Neuronal stem cell (in vitro differentiated cells): ENCODE data around the gene POLR1C.

ENCODE experiments used
- DNase-seq: peaks from one replicate; pipeline ENCODE4 v3.0.0-alpha.2; 2013; ENCODE audit warnings: low spot score
- H2AFZ ChIP-seq: one replicate; pipeline ENCODE4 v1.6.1; 2013; ENCODE audit warnings: mild to moderate bottlenecking, low read length, inconsistent platforms
- H2AK5ac ChIP-seq: 2 replicates; pipeline ENCODE4 v1.6.1; 2013; ENCODE audit warnings: low read depth, mild to moderate bottlenecking, inconsistent platforms, low read length, moderate library complexity, mixed read lengths
- H2BK120ac ChIP-seq: 2 replicates; pipeline ENCODE4 v1.6.1; 2013; ENCODE audit warnings: low read depth, mild to moderate bottlenecking, inconsistent platforms, low read length, moderate library complexity, mixed read lengths
- H2BK12ac ChIP-seq: one replicate; pipeline ENCODE4 v1.6.1; 2013; ENCODE audit warnings: low read length, inconsistent platforms
- H2BK15ac ChIP-seq: 2 replicates; pipeline ENCODE4 v1.6.1; 2013; ENCODE audit warnings: mild to moderate bottlenecking, low read length, inconsistent platforms, mixed read lengths
- H2BK5ac ChIP-seq: one replicate; pipeline ENCODE4 v1.6.1; 2013; ENCODE audit warnings: inconsistent platforms, mild to moderate bottlenecking, low read length, moderate library complexity
- H3K14ac ChIP-seq: one replicate; pipeline ENCODE4 v1.6.1; 2013; ENCODE audit warnings: low read length, inconsistent platforms
- H3K18ac ChIP-seq: 2 replicates; pipeline ENCODE4 v1.6.1; 2013; ENCODE audit warnings: low read length, inconsistent platforms
- H3K23ac ChIP-seq: 2 replicates; pipeline ENCODE4 v1.6.1; 2013; ENCODE audit warnings: low read depth, mild to moderate bottlenecking, mixed read lengths, low read length, inconsistent platforms; ENCODE audit not compliant: poor library complexity
- H3K27ac ChIP-seq: replicated peaks from 3 replicates; pipeline ENCODE4 v1.5.1; 2013; ENCODE audit warnings: low read length, inconsistent platforms
- H3K27me3 ChIP-seq, 3 experiments: 2 replicates each; pipeline ENCODE4 v1.6.1; 2013; ENCODE audit warnings: low read length in 3 of 3, mild to moderate bottlenecking in 2 of 3, inconsistent platforms in 1 of 3, low read depth in 1 of 3, mixed read lengths in 1 of 3, moderate library complexity in 1 of 3; ENCODE audit not compliant: control insufficient read depth in 3 of 3, insufficient read depth in 3 of 3
- H3K36me3 ChIP-seq, 2 donors: replicated peaks in 1 of 2; 2 replicates each; pipeline ENCODE4 v1.6.1; 2013; ENCODE audit warnings: low read length in 2 of 2; ENCODE audit not compliant: control insufficient read depth in 2 of 2, insufficient read depth in 2 of 2
- H3K4ac ChIP-seq: 2 replicates; pipeline ENCODE4 v1.6.1; 2013; ENCODE audit warnings: inconsistent platforms, mild to moderate bottlenecking, low read length, moderate library complexity
- H3K4me1 ChIP-seq, 2 donors: 1 replicate in 1 of 2; 2 replicates in 1 of 2; pipeline ENCODE4 v1.6.1; 2013; ENCODE audit warnings: low read length in 2 of 2, low read depth in 1 of 2; ENCODE audit not compliant: control insufficient read depth in 2 of 2, insufficient read depth in 1 of 2
- H3K4me2 ChIP-seq: one replicate; pipeline ENCODE4 v1.6.1; 2013; ENCODE audit warnings: mild to moderate bottlenecking, low read length, inconsistent platforms; ENCODE audit not compliant: insufficient read depth, poor library complexity, severe bottlenecking
- H3K4me3 ChIP-seq, 2 donors: 2 replicates each; pipeline ENCODE4 v1.5.1; 2013; ENCODE audit warnings: low read length in 2 of 2, mild to moderate bottlenecking in 2 of 2, inconsistent platforms in 1 of 2, moderate library complexity in 1 of 2
- H3K79me1 ChIP-seq: one replicate; pipeline ENCODE4 v1.6.1; 2013; ENCODE audit warnings: low read depth, mild to moderate bottlenecking, inconsistent platforms, low read length, moderate library complexity
- H3K9ac ChIP-seq: one replicate; pipeline ENCODE4 v1.6.1; 2013; ENCODE audit warnings: mild to moderate bottlenecking, low read depth, low read length, inconsistent platforms; ENCODE audit not compliant: poor library complexity
- H3K9me3 ChIP-seq, 2 donors: replicated peaks in 1 of 2; 2 replicates each; pipeline versions ENCODE3 to v1.6.1; 2013; ENCODE audit warnings: low read length in 2 of 2, mild to moderate bottlenecking in 2 of 2, inconsistent platforms in 1 of 2, low read depth in 1 of 2, mixed read lengths in 1 of 2, moderate library complexity in 1 of 2; ENCODE audit not compliant: control insufficient read depth in 2 of 2, insufficient read depth in 1 of 2
- H4K8ac ChIP-seq: one replicate; pipeline ENCODE4 v1.6.1; 2013; ENCODE audit warnings: low read depth, mild to moderate bottlenecking, inconsistent platforms, low read length, moderate library complexity
- H4K91ac ChIP-seq: one replicate; pipeline ENCODE4 v1.6.1; 2013; ENCODE audit warnings: low read length, low read depth, mild to moderate bottlenecking, inconsistent platforms; ENCODE audit not compliant: poor library complexity
- WGBS, 2 donors: extraction: QIAGEN DNeasy Blood & Tissue Kit; methylation state at CpG; one replicate each; pipeline ENCODE4 v1.1.7; 2013; ENCODE audit warnings: missing lambda C conversion rate in 2 of 2, mixed read lengths in 1 of 2; ENCODE audit not compliant: insufficient read length in 2 of 2, insufficient replicate concordance in 1 of 2; ENCODE audit errors: extremely low coverage in 2 of 2; 5-methylcytosine and 5-hydroxymethylcytosine counted together

POLR1C gene

DNA sequence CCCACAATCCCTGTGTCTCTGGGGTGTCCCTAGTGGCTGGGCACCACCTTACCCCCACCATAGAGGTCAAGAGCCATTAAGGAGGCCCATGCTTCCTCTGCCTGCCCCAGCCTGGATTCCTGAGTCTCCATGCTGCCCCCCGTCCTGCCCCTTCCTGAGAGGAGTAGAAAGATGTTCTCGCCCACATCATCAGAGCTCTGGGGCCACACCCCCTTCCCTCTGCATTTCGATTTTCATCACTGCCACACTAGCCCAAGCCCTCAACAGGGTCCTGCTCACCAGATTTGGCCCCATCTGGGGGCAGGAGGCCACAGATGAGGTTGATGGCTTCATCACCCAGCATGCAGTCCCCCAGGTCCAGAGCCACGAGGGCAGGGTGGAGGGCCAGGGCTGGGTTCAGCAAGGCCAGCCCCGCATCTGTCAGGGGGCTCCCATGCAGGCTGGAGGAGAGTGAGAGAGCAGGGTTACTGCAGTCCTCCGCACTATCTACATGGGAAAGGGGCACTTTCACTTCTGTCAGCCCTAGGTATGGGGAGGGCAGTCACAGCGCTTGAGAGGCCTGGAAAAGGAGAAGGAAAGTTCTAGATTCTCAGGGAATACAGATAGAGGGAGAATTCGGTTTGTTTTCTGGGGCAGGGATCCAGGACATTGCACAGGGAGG, 8.3 kb upstream of the POLR1C start:
- no peak overlapping the region for H4K8ac ChIP-seq
- no peak overlapping the region for H3K9ac ChIP-seq
- H2BK120ac ChIP-seq: no peak overlapping the region
- peaks cover 7 to 17% (median 9%) of the 10 kb centered on the region in 3 experiments for H3K27me3 ChIP-seq
- peak overlapping the region; percentile 47 for H2AK5ac ChIP-seq
- no peak overlapping the region for H4K91ac ChIP-seq
- peaks cover 0 to 1% of the 10 kb centered on the region in 2 donors for H3K9me3 ChIP-seq
- peak overlapping the region; percentile 86 for H3K23ac ChIP-seq
- no peak overlapping the region for H3K4ac ChIP-seq
- H2BK15ac ChIP-seq: no peak overlapping the region
- H3K4me2 ChIP-seq: no peak overlapping the region
- H2AFZ ChIP-seq: no peak overlapping the region
- no peak overlapping the region for H3K27ac ChIP-seq
- H3K79me1 ChIP-seq: no peaks in the 10 kb centered on the region
- H3K4me3 ChIP-seq: no peak overlapping the region
- H3K14ac ChIP-seq: no peak overlapping the region
- no CpG with 5 or more reads among the region's 8 CpGs for WGBS, 2 donors
- DNase-seq: no peak
- H3K4me1 ChIP-seq: peaks cover 8 to 12% of the 10 kb centered on the region in 2 donors
- no peak overlapping the region for H3K18ac ChIP-seq
- peaks cover 36 to 57% of the 10 kb centered on the region in 2 donors for H3K36me3 ChIP-seq
- peak overlapping the region; percentile 20 for H2BK5ac ChIP-seq
- no peak overlapping the region for H2BK12ac ChIP-seq

DNA sequence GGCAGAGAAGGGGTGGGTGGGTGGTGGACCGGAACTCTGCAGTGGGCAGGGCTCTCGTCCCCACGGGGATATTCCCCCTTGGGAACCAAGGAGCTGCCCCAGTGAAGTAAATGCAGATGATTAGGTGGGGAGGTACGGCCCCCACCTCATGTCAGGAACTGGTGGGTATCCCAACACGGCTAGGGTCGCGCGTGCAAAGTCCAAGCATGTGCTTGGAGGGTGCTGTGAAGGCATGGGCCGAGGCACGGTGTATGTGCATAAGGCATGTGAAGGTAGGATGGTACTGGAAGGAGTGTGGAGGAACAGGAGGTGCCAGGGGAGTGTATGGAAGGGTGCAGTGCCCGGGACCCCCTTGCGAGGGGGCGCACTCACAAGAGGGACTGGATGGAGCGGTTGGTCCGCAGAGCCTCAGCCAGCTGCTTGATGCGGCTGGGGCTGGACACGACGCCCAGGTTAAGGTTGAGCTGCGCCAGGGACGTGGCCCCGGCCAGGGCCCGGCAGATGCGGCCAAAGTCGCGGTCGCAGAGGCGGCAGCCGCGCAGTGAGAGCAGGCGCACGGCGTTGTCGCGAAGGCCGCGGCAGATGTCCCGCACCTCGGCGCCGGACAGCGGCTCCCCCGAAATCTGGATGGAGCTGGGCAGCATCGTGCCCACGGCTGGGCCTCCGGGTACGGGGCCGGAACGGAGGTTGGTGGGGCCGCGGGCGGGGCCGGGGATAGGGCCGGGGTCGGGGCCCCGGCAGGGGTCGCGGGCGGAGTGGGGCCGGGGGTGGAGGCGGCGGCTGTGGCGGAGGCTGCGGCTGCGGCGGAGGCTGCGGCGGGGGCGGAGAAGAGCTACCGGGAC, 7.5 kb upstream of the POLR1C start:
- Histone ChIP-seq H2AK5ac (peak overlapping the region; percentile 47), H3K14ac (peak overlapping the region; percentile 25), H2BK15ac (no peak overlapping the region), H2AFZ (peak overlapping the region; percentile 96), H2BK120ac (no peak overlapping the region), H3K18ac (peak overlapping the region; percentile 78), H3K27me3 (peaks cover 7 to 17% (median 9%) of the 10 kb centered on the region in 3 experiments), H3K27ac (no peak overlapping the region), H3K9me3 (no peaks in the 10 kb centered on the region), H3K4me1 (peaks cover 8 to 12% of the 10 kb centered on the region in 2 donors), H2BK5ac (peak overlapping the region; percentile 20), H3K9ac (peak overlapping the region; percentile 92), H3K4me2 (peak overlapping the region; percentile 98), H4K8ac (no peak overlapping the region), H2BK12ac (peak overlapping the region; percentile 46), H3K36me3 (peaks cover 37 to 58% of the 10 kb centered on the region in 2 donors), H3K23ac (peak overlapping the region; percentile 90), H3K4me3 (peak overlapping the region; percentile 48 to 81), H4K91ac (no peak overlapping the region), H3K4ac (no peak overlapping the region), H3K79me1 (no peaks in the 10 kb centered on the region)
- no CpG with 5 or more reads among the region's 69 CpGs for WGBS, 2 donors
- no peak for DNase-seq

DNA sequence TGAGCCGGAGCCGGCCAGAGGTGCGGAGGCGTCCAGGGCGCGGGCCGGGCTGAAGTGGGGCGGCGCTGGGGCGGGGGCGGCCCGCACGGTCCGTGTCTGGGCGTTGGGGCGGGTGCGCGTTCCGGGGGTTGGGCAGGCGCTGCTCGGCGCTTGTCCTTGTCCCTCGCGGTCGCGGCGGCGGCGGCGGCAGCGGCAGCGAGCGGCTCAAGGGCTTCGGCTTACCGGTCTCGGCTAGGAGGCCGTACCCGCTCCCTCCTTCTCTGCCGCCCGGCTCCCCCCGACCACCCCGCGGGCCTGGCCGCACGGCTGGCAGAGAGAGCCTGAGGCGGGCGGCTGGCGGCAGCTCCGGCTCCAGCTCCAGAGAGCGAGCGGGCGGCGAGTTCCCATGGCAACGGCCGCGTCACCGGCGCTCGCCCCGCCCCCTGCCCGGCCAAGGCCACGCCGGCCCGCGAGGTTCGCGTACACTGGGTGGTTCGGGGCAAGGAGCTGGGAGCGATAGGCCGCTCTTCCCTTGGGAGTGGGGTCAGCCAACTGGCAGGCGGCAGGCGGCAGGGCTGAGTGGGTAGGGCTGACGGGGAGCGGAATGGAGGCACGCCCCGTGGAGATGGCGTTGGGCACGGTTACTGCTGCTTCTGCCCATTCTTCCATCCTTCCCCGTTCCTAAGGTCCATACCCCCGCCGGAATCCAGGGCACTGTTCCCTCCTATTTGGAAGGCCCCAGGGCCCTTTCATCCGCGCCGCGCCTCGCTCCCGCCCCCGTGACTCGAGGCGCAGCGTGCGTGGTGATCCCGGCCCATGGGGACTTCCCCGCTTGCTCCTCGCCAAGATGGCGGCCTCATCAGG, 6.7 kb upstream of the POLR1C start, which contains the start of gene LRRC73:
Gene LRRC73, minus strand, starts transcription at position 363 of the 843 bp plus-strand sequence. CDS start 561 bp downstream, outside the sequence.
- H2AFZ ChIP-seq: peak within 1 kb of the TSS; percentile 96

More for the DNA sequence above, 6.7 kb upstream of the POLR1C start, which contains the start of gene LRRC73:
- no CpG with 5 or more reads among the region's 96 CpGs for WGBS, 2 donors
- H3K27me3 ChIP-seq: peaks cover 7 to 17% (median 9%) of the 10 kb centered on the region in 3 experiments
- DNase-seq: peak; percentile 83
- H3K14ac ChIP-seq: peak within 1 kb of the TSS; percentile 83
- peak within 1 kb of the TSS; percentile 48 to 81 for H3K4me3 ChIP-seq
- peak within 1 kb of the TSS; percentile 20 for H2BK5ac ChIP-seq
- peaks cover 37 to 58% of the 10 kb centered on the region in 2 donors for H3K36me3 ChIP-seq
- peak within 1 kb of the TSS; percentile 99 for H3K9ac ChIP-seq
- H3K9me3 ChIP-seq: no peaks in the 10 kb centered on the region
- H3K27ac ChIP-seq: no peak within 1 kb of the TSS
- H2BK15ac ChIP-seq: no peak within 1 kb of the TSS
- peaks cover 1% of the 10 kb centered on the region for H3K79me1 ChIP-seq
- H4K8ac ChIP-seq: no peak within 1 kb of the TSS
- peak within 1 kb of the TSS; percentile 46 for H2BK12ac ChIP-seq
- H2AK5ac ChIP-seq: peak within 1 kb of the TSS; percentile 32
- H2BK120ac ChIP-seq: no peak within 1 kb of the TSS
- peak within 1 kb of the TSS; percentile 89 for H3K18ac ChIP-seq
- H4K91ac ChIP-seq: no peak within 1 kb of the TSS
- no peak within 1 kb of the TSS for H3K4ac ChIP-seq
- H3K4me1 ChIP-seq: peaks cover 8 to 12% of the 10 kb centered on the region in 2 donors
- H3K23ac ChIP-seq: peak within 1 kb of the TSS; percentile 90
- H3K4me2 ChIP-seq: peak within 1 kb of the TSS; percentile 98
